Daoy (cell line): ENCODE results near the gene ADCY10. TPM values are rescaled to one million over a fixed set of nuclear protein-coding genes. Genes with fewer than 3 reads are reported as not detected.
"Not testable (repeated sequence)": the region's sequence is repeated elsewhere in the genome, so short reads cannot be mapped to it uniquely, and the experiment has no call there.

Experiments
- DNase-seq: peaks from one replicate; pipeline ENCODE4 v3.0.0-alpha.2; 2015; ENCODE audit warnings: low read depth
- total RNA-seq: library from RNA; depleted of rRNA; stranded (reverse); fragments of >200 nt; shearing (Covaris generic); gene quantifications from 2 replicates; pipeline ENCODE4 v1.2.3, GENCODE V29; 2014

Gene ADCY10
- total RNA-seq, 1 experiment from 2014 or later: not detected

GRCh38 chr1:167808690-167809089, 105.2 kb downstream of the ADCY10 start:
- no peak for DNase-seq

GRCh38 chr1:167808104-167808503, 105.8 kb downstream of the ADCY10 start:
- DNase-seq: no peak

- not testable (repeated sequence) for DNase-seq
These were observed 107.3 kb downstream of the ADCY10 start for GRCh38 chr1:167806676-167807075.

DNA sequence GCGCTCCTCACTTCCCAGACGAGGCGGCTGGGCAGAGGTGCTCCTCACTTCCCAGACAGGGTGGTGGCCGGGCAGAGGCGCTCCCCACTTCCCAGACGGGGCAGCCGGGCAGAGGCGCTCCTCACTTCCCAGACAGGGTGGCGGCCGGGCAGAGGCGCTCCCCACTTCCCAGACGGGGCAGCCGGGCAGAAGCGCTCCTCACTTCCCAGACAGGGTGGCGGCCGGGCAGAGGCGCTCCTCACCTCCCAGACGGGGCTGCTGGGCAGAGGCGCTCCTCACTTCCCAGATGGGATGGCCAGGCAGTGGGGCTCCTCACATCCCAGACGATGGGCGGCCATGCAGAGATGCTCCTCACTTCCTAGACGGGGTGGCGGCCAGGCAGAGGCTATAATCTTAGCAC, 107.7 kb downstream of the ADCY10 start:
- DNase-seq: not testable (repeated sequence)

DNA sequence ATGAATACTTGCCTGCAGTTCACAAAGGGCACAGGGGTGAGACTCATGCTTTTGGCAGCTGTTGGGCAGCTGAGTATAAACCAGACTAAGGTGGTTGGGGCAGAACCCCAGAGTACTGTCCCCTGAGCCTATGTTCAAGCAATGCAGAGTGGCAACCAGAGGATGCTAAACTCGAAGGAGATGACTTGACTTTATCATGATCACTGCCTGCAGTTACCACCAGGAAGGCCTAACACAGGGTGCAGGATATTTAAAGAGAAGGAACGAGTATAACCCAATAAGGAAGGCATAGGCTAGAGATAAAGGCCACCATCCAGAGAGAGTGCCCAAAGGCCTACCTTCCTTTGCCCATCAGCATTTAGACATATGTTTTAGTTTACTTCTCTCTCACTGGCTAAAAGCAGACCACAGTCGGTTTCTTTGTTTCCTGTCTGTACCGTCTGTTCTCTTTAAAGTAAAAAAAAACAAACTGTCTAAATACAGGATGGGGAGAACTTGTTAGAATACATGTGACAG, 108.8 kb downstream of the ADCY10 start:
- no peak for DNase-seq

GRCh38 chr1:167803358-167804207, 110.4 kb downstream of the ADCY10 start:
- DNase-seq: peak; percentile 93

GRCh38 chr1:167802235-167802634, 111.7 kb downstream of the ADCY10 start:
- no peak for DNase-seq

DNA sequence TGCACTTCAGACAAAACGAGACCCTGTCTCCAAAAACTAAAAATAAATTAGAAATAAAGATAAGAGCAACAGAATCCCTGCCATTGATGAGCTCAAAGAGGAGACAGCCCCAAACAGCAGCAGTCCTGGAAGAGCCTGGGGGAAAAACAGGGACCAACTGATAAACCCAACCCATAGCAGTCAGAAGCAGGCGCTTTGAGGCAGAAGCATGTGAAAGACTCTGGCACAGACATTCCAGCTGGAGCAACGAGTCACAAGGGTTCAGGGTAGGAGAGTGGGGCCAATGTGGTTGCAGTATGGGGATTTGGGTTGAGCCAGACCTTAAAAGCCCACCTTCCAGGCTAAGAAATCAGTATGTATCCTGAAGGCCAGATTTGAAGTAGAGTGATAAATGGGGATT, 113.7 kb downstream of the ADCY10 start:
- no peak for DNase-seq

GRCh38 chr1:167799747-167800146, 114.2 kb downstream of the ADCY10 start:
- no peak for DNase-seq

- no peak for DNase-seq
These were observed 115.0 kb downstream of the ADCY10 start for GRCh38 chr1:167798952-167799351.

DNA sequence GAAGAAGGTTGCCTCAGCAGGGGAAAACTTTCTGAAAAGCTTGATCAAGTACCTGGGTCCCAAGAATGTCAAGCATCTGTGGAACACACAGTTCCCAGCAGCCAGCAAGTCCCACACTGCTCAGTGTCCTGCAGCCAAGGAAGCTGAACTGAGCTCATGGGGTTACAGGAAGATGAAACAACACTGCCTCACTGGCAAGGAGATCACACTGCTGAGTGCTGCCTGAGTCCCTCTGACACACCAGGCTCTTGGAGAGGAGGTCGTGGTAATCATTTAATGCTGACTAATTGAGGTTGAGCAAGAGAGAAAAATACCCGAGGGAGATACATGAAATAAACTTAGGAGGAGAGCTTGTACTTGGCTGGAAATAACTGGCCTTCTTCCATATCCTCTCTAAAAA, 116.9 kb downstream of the ADCY10 start:
- DNase-seq: peak; percentile 91

GRCh38 chr1:167795810-167796740, 117.9 kb downstream of the ADCY10 start:
- DNase-seq: no peak

DNA sequence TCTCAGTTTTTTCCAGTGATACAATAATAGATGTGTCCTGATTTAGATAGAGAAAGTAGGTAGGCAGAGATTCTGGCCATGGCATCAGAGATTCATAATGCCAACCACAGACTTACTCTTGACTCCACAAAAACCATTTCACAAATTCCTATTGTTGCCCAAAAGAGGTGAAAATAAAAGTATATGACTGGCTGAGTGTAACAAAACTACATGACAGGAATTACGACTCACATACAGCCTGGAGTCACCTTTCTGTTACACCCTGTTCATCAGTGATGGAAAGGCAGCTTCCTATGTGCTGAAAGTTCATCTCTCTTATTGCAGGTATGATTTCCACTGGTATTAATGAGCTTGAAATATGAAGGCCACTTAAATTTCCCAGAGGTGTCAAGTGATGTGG, 119.9 kb downstream of the ADCY10 start:
- DNase-seq: no peak

- DNase-seq: no peak
These were observed 121.8 kb downstream of the ADCY10 start for GRCh38 chr1:167792188-167792565.

DNA sequence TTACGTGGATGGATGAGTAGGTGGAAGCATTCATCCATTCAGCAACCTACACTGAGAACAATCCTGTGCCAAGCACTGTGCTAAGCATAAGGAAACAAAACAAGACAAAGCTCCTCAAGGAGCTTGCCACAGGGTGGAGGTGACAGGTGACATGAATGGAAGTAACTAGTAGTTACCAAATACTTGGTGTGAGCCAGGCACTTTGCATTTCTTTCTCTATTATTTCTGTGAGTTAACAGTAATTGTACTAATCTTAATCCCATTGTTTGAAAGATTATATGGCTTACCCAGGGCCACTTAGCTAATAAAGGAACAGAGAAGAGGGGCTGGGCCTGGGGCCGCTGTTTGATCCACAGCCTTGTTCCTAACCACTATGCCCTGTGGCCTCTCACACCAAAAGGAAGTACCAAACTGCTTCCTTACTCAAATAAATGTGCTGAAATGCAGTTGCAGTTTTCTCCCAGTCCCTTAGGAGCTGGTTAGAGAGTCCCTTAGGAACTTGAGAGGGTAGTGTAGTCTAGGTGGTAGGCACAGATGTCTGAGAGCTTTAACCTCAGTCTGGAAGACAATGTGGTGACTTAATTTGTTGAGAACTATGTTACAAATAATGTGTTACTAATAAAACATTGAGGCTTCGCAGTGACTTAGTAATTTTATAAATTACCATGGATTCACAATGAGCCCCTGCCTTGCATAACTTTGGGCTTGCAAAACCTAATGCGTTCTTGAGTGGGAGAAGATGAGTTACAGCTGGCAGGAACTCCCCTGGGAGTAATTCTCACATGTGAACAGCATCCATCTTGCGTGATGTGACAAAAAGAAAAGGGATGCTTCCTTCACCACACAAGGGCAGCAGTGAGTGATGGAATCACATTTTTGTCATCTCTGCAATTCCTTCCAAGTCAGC, 122.4 kb downstream of the ADCY10 start:
- no peak for DNase-seq

GRCh38 chr1:167790117-167790516, 123.8 kb downstream of the ADCY10 start:
- DNase-seq: no peak

GRCh38 chr1:167789501-167789900, 124.4 kb downstream of the ADCY10 start:
- no peak for DNase-seq

DNA sequence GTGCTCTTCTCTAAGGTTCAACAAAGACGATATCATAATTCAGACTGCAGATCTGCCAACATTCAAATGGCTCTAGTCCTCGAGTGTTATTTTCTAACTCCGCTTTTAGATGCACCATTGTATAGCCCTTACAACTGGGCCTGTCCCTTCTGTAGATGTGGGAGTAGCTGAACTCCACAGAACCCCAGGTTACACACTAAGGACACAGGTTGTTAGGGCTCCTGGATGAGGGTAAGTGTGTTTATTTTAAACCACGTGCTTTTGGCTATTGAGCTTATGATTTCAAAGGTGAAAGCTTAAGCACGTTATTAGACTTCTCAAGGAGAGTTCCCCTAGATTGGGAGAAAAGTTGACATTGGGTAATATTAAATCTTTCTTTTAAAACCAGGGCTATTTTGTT, 127.4 kb downstream of the ADCY10 start:
- DNase-seq: no peak

DNA sequence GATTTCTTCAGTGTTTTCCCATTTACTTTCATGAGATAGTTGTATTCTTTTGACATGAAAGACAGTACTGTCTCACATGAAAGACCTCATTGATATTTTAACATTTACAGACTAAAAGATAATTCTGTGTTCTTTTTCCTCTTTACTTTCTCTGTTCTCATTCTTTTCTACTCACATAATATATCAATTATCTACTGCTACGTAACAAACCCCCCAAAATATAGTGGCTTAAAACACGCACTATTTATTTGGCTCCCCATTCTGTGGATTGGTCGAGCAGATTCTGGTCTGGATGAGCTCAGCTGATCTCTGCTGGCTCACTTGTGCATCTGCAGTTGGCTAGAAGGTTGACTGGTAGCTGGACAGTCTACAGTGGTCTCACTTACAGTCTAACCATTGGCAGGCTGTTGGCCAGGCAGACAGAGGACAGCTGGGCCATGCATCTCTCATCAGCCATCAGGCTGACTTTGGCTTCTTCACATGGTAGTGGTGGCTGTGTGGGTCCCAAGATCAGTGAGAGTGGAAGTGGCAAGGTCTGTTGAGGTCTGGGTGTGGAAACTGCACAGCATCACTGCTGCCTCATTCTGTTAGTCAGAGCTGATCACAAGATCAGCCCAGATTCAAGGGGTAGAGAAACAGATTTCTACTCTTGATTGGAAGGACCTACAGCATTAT, 128.9 kb downstream of the ADCY10 start:
- DNase-seq: no peak

DNA sequence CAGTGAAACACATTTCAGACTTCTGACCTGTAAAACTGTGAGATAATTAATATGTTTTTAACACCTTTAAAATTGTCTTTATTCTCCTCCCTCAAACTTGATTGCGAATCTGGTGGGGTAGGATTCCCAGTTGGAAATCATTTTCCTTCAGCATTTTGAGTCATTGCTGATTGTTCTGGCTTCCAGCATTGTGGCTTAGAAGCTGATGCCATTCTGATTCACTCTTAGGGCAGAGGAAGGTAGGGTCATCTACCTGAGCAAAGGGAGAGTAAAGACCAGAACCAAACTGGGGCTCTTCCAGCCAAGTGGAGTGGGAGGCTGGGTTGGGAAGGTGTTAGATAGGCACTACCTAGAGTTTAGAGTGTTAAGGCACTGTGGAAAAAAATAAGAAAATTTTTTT, 131.0 kb downstream of the ADCY10 start:
- no peak for DNase-seq

GRCh38 chr1:167781558-167781957, 132.4 kb downstream of the ADCY10 start:
- no peak for DNase-seq
